GM18870 (cell line): ENCODE data around the gene HDAC4.

Experiments
- ATAC-seq: cut with Tn5 transposase; IDR thresholded peaks from one replicate; pipeline ENCODE4 v1.9.1; 2021; ENCODE audit warnings: moderate library complexity; ENCODE audit not compliant: unreplicated experiment

HDAC4 gene

DNA sequence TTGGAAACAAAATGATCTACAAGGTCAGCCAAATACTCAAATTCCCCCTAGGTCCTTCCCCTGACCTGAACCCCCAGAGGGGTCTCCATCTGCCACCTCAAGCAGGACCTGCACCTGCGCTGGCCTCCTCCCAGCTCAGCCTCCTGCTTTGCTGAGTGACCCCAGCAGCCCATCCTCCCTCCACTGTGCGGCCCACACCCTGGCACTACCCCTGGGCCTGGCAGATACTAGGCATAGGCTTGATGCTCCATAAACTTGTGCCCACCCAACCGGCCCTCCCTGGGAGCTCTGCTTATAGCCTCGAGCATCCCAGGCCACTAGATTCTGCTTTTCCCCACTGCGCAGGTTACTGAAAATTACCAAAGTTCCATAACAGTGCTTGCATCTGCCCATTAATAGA lies 156.2 kb downstream of the HDAC4 start:
- no peak for ATAC-seq

DNA sequence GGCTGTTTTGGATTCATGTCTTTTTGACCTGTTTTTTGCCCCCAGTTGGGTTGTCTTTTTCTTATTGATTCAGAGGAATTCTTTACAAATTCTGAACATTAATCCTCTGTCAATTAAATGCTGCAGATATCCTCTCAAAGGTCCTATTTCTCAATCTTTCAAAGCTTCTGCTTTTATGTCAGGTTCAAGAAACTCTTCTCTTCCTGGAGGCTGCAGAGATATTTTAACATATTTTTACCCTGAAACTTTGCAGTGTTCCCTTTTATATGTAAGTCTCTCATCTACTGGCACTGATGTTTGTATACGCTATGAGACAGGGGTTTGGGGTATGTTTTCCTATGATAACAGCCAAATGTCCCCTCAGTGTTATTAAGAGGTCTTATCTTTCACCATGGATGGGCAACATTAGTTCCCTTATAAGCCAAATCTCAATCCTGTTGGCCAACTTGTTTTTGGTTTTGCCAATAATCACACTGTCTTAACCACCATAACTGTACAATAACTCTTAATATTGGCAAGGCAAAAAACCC lies 159.3 kb downstream of the HDAC4 start:
- no peak for ATAC-seq

DNA sequence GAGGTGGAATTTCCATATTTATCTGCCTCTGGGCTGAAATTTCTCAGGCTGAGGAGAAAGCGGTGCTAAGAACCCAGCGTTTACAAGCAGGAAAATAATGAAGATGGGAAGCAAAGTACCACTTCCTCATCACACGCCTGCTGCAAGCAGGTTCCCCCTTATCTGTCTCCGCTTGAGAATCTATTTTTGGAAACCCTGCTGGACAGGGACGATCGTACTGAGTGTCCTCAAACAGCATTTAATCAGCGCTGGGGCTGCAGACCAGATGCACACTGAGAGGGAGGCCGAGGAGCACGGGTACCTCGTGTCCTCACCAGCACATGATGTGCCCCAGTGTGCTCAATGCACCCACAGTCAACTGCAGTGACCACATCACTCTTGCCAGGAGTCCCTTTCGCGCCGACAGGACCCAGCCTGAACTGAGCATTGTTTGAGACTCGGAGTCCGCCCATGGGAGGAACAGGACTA lies 160.4 kb downstream of the HDAC4 start:
- ATAC-seq: no peak

DNA sequence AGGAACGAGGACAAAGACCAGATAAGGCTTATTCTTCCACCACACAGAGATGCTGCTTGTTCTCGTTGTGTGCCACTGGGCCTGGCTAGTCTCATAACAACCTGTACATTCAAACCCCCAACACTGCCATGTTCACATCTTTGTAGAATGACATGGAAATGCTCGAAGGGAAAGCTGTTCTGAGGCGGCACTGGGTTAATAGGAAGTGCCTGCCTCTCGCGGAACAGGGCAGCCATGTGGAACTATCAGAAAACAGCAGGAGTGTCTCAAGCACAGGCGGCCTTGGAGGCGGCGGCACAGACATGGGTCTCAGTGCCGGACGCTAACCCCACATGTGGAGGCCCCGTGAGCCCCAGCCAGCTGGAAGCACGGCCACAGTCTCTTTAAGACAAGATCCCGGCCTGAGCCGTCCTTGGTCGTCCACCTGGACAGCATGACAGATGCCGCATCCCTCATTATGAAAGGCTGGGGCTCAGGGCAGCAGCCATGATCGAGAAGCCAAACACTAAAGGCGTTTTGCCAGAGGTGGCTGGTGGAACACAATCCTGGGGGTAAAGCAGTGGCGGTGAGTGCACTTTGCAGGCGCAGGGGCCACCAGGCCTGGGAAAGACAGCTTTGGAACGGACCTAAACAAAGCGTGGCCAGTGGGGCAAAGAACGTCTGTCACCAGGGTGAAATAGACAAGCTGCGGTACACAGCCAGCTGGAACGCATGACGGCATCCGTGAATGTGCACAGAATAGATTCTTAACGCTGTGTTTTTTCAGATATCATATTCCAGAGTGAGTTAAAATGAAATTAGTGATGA lies 161.0 kb downstream of the HDAC4 start:
- no peak for ATAC-seq

DNA sequence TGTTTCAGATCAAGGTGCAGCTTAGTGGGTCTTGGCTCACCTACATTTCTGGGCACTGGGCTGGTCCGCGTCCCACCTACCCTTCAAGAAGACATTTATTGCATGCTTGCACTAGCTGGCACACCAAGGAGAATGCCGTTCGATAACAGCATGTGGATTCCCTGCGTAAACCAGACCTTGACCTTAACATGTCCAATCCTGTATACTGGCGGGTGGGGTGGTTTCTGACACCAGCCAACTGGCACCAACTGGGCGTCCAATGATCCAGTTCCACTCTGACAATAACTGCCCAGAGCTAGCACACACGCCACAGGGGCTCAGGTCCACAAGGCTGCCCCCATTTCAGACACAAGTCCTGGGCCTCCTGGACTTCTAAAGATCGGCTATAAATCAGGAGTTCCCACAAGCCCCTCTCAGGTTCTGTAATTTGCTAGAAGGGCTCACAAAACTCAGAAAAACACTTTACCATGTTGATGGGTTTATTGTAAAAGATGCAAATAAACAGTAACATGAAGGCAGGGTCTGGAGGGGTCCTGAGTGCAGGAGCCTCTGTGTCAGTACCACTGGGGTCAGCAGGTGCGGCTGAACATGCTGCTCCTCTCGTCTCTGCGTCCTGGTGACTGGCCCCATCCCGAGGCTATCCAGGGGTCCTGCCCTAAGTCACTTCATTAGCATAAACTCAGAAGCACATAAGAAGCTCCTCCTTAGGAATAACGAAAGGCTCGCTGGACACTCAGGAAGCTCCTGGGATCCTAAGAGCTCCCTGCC lies 161.8 kb downstream of the HDAC4 start:
- no peak for ATAC-seq

DNA sequence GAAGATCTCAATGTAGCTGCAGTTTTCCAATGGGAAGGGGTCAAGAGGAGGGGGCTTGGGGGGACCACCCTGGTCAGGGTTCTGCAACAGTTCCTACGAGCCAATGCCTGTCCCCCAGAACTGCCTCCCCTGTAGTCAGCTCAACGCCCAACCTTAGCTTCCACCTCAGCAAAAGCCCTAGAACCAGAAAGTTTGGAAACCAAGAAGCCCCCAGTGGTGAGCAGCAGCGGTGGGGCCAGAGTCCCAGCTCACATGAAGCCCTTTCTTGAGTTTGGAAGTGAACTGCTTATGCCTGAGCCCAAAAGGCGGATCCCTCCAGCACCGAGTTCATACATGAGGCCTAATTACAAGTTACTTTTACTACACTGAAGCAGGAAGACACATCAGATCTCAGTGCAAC lies 162.4 kb downstream of the HDAC4 start:
- ATAC-seq: no peak

DNA sequence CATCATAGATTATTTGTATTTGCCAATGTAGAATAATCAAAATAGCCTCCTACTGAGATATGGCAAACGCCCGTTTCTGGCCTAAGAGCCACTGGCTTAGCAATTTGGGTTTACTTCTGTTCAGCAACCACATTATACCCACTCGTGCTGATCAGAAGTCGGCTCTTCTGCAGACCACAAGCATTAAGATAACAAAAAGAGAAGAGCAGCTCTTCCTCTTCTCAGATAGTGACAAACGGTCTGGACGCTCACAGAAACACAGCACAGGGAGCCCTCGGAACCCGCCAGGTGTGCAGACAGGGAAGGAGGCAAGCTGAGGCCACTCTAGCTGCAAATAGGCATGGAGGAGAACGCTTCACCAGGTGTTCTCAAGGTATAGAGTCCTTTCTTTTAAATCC lies 164.0 kb downstream of the HDAC4 start:
- no peak for ATAC-seq

DNA sequence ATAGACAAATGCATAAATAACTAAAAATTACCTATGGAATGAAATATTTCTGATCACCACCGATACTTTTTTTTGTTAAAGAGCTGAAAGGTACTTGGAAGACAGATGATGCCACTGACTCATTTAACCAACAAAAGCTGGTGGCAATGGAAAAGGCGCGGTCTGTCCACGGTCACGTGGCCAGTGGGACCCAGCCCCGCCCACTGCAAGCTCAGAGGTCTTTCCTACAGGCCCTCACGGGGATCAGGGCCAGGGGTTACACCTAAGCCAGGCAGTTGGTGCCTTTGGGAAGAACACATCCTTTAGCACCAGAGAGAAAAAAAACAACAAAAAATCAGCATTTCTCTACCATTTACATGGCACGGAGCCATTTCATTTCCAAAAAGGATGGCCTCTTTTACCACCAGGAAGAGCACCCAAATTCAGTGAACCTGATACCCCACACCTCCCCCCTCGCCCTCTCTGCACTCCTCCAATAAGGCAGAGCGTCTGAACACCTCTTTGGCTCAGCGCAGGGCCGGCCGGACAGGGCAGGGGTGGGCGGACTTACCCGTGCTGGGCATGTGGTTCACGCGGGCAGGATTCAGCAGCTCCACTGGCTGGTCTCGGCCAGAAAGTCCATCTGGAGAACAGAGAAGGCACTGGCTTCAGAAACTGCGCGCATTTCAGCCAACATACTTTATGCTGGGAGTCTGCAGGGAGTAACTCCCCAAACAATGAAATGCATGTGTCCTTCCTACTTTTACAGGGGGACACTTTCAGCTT lies 164.6 kb downstream of the HDAC4 start:
- no peak for ATAC-seq

DNA sequence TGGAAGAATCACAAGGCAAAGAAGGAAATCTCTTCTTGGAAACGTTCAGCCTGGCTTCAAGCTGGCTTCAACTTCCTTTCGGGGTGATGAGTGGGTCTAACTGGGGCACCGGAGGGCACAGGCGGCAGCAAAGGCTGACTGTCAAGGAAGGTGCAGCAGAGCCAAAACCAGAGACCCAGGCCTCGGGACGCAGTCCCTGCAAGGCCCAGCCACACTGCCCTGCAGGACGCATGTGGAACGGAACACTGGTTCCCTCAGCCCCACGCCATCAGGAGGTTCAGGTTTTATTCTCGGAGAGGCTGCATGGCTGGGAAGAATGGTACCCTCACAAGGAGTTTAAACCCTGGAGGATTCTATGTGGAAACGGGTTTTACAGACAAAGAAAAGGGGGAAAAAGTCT lies 165.5 kb downstream of the HDAC4 start:
- no peak for ATAC-seq

DNA sequence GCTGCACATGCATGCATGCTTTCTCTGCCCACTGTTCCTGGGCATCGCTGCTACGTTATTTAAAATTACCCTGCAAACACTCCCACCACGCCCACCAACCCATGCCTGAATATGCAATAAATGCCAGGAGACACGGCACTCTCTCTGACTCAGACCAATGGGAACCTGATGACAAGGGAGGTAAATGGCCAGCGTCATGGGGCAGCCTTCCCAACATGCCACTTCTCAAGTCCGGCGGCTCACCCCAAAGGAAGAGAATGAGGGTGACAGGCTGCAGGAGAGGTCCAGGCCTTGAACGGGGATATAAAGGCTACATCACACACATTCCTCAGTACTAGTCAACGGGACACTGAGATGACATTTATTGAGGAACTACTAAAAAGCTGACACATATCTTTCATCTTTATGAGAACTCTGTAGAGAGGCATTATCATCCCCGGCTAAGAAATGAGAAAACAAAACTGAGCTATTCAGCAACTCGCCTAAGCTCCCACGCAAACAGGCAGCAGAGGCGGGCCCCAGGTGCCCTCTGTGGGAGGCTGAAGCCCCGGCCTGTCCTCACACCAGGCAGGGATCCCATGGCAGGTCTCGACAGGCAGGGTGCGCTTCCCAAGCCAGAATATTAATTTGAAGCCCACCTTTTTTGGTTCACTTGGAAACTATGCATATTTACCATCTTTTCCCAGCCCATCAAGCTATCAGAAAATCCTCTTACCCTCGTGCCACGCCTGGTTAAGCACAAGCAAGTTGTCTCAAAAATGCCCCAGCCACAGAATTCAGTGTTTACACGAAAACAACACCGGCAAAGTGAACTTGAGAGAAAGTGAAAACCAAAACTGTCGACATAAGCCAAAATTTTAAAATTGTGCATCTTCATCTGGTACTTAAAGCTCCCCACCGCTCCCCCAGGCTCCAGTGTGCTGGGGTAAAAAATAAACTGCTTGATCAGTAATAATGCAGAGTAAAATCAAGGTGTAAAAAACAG lies 166.3 kb downstream of the HDAC4 start:
- ATAC-seq: no peak

DNA sequence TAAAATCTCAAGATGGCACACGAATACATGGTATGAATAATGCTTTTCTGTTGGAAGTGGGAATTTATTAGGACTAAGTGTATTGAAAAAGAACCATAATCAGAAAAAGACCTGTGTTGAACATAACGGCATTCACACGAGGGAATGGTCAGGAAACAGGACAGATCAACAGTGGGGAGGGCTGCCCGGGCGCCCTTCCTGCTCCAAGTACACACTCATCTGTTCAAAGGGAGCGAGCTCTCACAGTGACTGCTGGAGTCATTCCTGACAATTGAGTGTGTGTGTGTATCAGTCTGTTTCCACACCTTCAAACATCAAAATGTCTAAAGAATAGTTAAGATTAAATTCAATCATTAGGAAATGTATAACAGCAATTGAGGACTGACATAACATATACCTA lies 167.2 kb downstream of the HDAC4 start:
- no peak for ATAC-seq

DNA sequence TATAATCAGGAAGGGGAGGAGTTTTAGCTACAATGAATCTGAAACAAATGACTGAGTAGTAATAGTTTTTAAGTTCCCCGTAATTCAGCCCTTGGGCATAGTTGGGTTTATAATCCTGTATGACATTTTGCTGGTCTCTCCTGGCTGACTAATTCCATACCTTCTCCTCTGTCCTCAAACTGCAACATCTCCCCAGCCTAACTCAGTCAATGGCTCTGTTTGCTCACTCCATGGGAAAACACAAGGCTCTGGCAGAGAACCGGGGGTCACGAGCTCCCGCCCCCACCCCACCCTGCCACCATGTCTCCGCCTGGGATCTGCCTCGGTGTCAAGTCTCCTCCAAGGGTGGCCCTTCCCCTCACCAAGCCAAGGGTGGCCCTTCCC lies 168.6 kb downstream of the HDAC4 start:
- no peak for ATAC-seq

DNA sequence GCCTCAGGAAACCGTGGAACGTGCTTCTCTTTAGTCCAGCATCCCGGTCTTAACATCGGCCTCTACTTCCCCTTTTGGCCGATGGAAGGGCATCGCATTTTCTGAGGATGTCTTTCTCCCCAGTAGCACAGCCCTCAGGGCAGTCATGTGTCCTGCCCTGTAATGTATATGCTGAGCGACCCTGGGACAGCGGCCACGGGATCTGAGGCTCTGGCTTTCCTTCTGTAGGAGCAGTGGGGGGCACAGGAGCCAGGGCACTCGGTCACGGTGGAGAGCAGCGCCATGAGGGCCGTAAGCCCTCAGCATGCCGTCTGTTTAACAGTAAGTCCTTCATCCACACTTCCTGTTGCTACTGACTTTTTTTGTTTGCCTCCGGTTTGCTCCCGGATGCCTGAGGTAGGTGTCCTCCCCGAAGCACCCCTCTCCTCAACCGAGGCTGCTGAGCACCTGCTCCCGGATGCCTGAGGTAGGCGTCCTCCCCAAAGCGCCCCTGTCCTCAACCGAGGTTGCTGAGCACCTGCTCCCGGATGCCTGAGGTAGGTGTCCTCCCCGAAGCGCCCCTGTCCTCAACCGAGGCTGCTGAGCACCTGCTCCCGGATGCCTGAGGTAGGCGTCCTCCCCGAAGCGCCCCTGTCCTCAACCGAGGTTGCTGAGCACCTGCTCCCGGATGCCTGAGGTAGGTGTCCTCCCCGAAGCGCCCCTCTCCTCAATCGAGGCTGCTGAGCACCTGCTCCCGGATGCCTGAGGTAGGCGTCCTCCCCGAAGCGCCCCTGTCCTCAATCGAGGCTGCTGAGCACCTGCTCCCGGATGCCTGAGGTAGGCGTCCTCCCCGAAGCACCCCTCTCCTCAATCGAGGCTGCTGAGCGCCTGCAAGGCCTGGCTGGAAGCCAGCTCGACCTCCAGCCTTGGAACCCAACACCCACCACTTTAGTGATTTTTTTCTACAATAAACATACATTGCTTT lies 169.3 kb downstream of the HDAC4 start:
- no peak for ATAC-seq

DNA sequence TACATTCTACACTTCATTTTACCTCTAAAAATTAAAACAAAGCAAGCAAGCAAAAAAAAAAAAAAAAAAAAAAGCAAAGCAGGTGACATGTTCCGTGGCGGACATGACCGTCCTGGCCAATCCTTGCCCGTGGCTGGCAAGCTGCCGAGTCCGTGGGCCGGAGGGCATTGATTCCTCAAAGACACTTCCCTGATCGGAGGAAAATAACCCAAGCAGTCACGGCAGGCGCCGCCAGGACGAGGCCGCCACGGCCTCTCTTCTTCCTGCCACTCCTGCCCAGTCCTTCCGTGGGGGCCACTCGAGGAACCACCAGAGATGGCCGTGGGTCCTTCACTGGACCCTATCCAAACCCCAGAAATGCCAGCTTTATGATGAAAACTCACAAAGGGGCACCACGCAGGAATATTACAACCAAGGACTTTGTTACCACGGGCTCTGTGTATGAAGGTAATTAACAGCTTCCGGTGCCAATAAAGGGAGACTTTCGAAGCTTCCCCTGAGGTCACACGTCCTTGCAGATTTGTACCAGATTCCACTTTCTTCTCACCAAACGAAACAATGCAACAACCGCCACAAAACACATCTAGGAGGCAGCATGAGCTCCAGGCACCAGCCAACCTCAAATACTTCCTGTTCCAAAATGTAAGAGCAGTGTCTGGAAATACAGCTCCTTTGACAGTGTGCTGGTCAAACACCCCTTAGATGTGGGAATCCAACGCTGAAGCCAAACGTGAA lies 170.3 kb downstream of the HDAC4 start:
- no peak for ATAC-seq

DNA sequence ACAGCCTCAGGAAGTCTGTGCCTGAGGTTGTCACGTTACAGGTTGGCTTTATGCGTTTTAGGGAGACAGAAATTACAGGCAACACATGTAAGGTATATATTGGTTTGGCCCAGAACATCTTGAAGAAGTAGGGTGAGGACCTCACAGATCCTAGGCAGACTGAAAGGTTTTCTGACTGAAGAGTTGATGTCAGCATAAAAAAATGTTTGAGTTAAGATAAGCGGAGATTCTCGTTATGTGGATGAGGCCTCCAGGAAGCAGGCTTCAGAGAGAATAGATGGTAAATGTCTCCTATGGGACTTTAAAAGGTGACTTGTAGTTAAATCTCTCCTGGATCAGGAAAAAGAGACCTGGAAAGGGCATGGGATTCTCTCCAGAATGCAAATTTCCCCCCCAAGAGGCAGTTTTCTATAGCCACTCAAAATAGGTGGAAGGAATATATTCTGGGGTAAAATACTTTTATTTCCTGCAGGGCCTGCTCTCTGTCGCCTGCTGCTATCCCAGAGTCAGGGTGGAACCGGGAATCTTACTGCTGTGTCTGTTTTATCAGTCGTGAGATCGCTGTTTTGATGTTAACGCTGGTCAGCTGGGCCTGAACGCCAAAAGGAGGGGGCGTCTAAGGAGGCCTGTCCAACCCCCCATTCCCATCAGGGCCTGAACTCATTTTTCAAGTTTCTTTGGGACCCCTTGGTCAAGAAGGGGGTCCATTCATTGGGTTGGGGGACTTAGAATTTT lies 171.1 kb downstream of the HDAC4 start:
- ATAC-seq: no peak

DNA sequence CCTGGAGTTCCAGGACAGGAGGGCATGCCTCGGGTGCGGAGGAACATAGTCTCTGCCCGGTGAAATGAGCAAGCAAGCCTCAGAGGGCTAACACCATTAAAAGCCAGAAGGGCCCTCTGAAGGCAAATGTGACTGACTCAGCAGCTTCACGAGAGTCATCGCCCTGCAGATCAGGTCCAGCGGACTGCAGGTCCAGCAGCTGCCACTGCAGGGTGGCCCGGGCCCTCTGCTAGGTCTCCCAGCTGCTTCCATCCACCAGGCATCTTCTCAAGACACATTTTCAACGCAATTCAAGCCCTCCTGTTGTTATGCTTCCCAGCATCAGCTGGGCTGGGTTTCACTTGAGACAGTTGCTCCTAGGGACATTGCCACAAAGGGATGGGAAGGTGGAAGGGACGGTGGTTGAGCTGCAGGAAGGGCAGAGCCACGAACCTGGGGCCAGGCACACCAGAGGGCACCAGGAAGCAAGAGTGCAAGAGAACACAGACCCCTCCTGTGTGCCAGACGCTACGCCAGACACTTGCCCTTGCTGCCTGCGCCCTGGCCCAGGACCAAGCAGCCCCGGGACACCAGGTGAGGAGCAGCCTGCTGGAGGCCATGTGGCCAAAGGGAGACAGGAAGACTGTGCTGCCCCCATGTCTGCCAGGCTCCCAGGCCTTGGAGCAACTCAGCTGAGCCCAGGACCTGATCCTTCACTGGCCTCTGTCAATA lies 173.0 kb downstream of the HDAC4 start:
- ATAC-seq: no peak
